Peyer's patch (tissue), 4 donors: ENCODE measurements around the gene THAP4. TPM values are rescaled to one million over a fixed set of nuclear protein-coding genes. Genes with fewer than 3 reads are reported as not detected.

Experiments
- DNase-seq, 3 donors: peaks; one replicate each; pipeline ENCODE4 v3.0.0-alpha.2; 2017 to 2019
- H3K27ac ChIP-seq, 4 donors: fragments of 200-600 bp; sonication (generic); one replicate each; pipeline ENCODE4 v1.5.1; 2016 to 2019
- H3K27me3 ChIP-seq, 2 donors: fragments of 200-600 bp; sonication (generic); one replicate each; pipeline ENCODE4 v1.5.1; 2019
- H3K36me3 ChIP-seq, 3 donors: fragments of 200-600 bp; sonication (generic); one replicate each; pipeline ENCODE4 v1.5.1; 2016 to 2019
- H3K4me1 ChIP-seq, 4 donors: fragments of 200-600 bp; sonication (generic); one replicate each; pipeline ENCODE4 v1.5.1; 2016 to 2019
- H3K4me3 ChIP-seq, 4 donors: fragments of 200-600 bp; sonication (generic); 1 replicate in 3 of 4; 2 replicates in 1 of 4; pipeline ENCODE4 v1.5.1; 2016 to 2019; ENCODE audit warnings: mild to moderate bottlenecking in 1 of 4
- H3K9me3 ChIP-seq, 4 donors: fragments of 200-600 bp; sonication (generic); one replicate each; pipeline ENCODE4 v1.5.1; 2016 to 2019; ENCODE audit warnings: mild to moderate bottlenecking in 1 of 4
- CTCF ChIP-seq, 6 experiments: fragments of 450-650 bp in 4 of 6; fragments of 200-600 bp in 2 of 6; sonication (generic) in 1 of 6; IDR thresholded peaks; one replicate each; pipeline ENCODE4 v1.5.1; 2017 to 2019; ENCODE audit warnings: antibody characterized with exemption in 6 of 6, mild to moderate bottlenecking in 3 of 6, moderate library complexity in 1 of 6
- POLR2A ChIP-seq, 2 donors: fragments of 450-650 bp; IDR thresholded peaks; one replicate each; pipeline ENCODE4 v1.5.1; 2017; ENCODE audit warnings: antibody characterized with exemption in 2 of 2, mild to moderate bottlenecking in 2 of 2, moderate library complexity in 2 of 2
- total RNA-seq, 4 donors: library from RNA; depleted of rRNA; stranded (reverse); fragments of >200 nt; gene quantifications; one replicate each; pipeline ENCODE4 v1.1.0, GENCODE V29; 2016

Gene THAP4
- total RNA-seq, 4 donors from 2014 or later = 46.4 to 90.0 (median 71.8) TPM

GRCh38 chr2:241606186-241606585 lies 30.8 kb downstream of the THAP4 start:
- TF ChIP-seq CTCF (IDR thresholded peaks at IDR 0.05) (no peak), POLR2A (IDR thresholded peaks at IDR 0.05) (no peak)
- peaks cover 0 to 60% (median 0%) of the 10 kb centered on the region in 3 donors for H3K36me3 ChIP-seq
- no peak overlapping the region for H3K4me3 ChIP-seq
- DNase-seq = no peak
- H3K27ac ChIP-seq = no peak overlapping the region
- no peaks in the 10 kb centered on the region for H3K9me3 ChIP-seq
- no peaks in the 10 kb centered on the region for H3K27me3 ChIP-seq
- peaks cover 0 to 23% (median 8%) of the 10 kb centered on the region in 4 donors for H3K4me1 ChIP-seq

GRCh38 chr2:241603686-241604085 lies 33.3 kb downstream of the THAP4 start:
- Histone ChIP-seq H3K4me3 (no peak overlapping the region), H3K27ac (no peak overlapping the region), H3K27me3 (no peaks in the 10 kb centered on the region), H3K9me3 (no peaks in the 10 kb centered on the region), H3K36me3 (peaks cover 0 to 85% (median 0%) of the 10 kb centered on the region in 3 donors), H3K4me1 (no peaks in the 10 kb centered on the region)
- DNase-seq = no peak
- TF ChIP-seq POLR2A (IDR thresholded peaks at IDR 0.05) (no peak), CTCF (IDR thresholded peaks at IDR 0.05) (no peak)

- H3K36me3 ChIP-seq = peaks cover 0 to 91% (median 0%) of the 10 kb centered on the region in 3 donors
- no peak for TF ChIP-seq POLR2A (IDR thresholded peaks at IDR 0.05)
- TF ChIP-seq CTCF (IDR thresholded peaks at IDR 0.05) = no peak
- no peak overlapping the region for H3K27ac ChIP-seq
- DNase-seq = no peak
- no peaks in the 10 kb centered on the region for H3K9me3 ChIP-seq
- no peaks in the 10 kb centered on the region for H3K4me1 ChIP-seq
- no peak overlapping the region for H3K4me3 ChIP-seq
- no peaks in the 10 kb centered on the region for H3K27me3 ChIP-seq
Observed at GRCh38 chr2:241602720-241603119, 34.2 kb downstream of the THAP4 start.

GRCh38 chr2:241601841-241602240 lies 35.1 kb downstream of the THAP4 start:
- no peak for DNase-seq
- no peaks in the 10 kb centered on the region for H3K27me3 ChIP-seq
- H3K4me3 ChIP-seq = no peak overlapping the region
- no peak overlapping the region for H3K27ac ChIP-seq
- H3K4me1 ChIP-seq = no peaks in the 10 kb centered on the region
- H3K9me3 ChIP-seq = no peaks in the 10 kb centered on the region
- peaks cover 0 to 96% (median 0%) of the 10 kb centered on the region in 3 donors for H3K36me3 ChIP-seq
- TF ChIP-seq POLR2A (IDR thresholded peaks at IDR 0.05) (no peak), CTCF (IDR thresholded peaks at IDR 0.05) (no peak)

- no peak overlapping the region for H3K27ac ChIP-seq
- H3K36me3 ChIP-seq = peaks cover 0 to 96% (median 0%) of the 10 kb centered on the region in 3 donors
- no peak for TF ChIP-seq CTCF (IDR thresholded peaks at IDR 0.05)
- TF ChIP-seq POLR2A (IDR thresholded peaks at IDR 0.05) = no peak
- no peaks in the 10 kb centered on the region for H3K27me3 ChIP-seq
- H3K4me1 ChIP-seq = no peaks in the 10 kb centered on the region
- no peak for DNase-seq
- H3K9me3 ChIP-seq = no peaks in the 10 kb centered on the region
- H3K4me3 ChIP-seq = no peak overlapping the region
Observed at GRCh38 chr2:241599615-241600014, 37.3 kb downstream of the THAP4 start.

- TF ChIP-seq POLR2A (IDR thresholded peaks at IDR 0.05) (no peak), CTCF (IDR thresholded peaks at IDR 0.05) (peak in 3 of 6 experiments; percentile 25 to 44 (median 38))
- Histone ChIP-seq H3K27me3 (no peaks in the 10 kb centered on the region), H3K27ac (no peak overlapping the region), H3K4me3 (no peak overlapping the region), H3K36me3 (peaks cover 0 to 97% (median 0%) of the 10 kb centered on the region in 3 donors), H3K4me1 (no peaks in the 10 kb centered on the region), H3K9me3 (no peaks in the 10 kb centered on the region)
- no peak for DNase-seq
Observed at GRCh38 chr2:241598487-241598886, 38.5 kb downstream of the THAP4 start.
